ENCODE results near the gene ATP2B3.

DNA sequence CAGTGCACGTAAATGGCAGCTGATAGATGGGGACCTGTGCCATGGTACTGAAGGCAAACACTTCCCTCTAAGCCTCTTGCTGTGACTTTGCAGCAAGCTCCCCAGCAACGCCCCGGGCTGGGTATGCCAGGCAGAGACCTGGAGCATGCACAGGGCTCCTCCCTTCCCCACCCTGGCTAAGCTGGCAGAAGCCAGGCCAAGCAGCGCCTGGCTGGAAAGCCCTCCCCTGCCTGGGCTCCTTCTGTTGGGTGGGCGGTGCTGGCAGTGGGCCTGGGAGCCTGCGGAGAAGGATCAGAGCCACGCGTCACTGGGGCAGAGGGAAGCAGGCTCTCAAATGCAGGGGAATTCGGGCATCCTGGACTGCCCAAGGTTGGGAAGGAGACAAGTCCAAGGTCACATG, 3.6 kb downstream of the ATP2B3 start:
- TF ChIP-seq SMC3 (IDR thresholded peaks at IDR 0.05; ENCODE audit: low read depth, low read length) (no peak), POLR2A (IDR thresholded peaks at IDR 0.05; ENCODE audit: low read depth, low read length) (no peak), BHLHE40 (IDR thresholded peaks at IDR 0.05; ENCODE audit: low read depth, low read length) (no peak), CEBPB (IDR thresholded peaks at IDR 0.05; ENCODE audit: low read depth, low read length) (no peak), NFE2L2 (IDR thresholded peaks at IDR 0.05; ENCODE audit: low read depth, low read length) (no peak), RFX5 (IDR thresholded peaks at IDR 0.05; ENCODE audit: low read depth, low read length) (no peak)
- TF ChIP-seq, protein P1, sequence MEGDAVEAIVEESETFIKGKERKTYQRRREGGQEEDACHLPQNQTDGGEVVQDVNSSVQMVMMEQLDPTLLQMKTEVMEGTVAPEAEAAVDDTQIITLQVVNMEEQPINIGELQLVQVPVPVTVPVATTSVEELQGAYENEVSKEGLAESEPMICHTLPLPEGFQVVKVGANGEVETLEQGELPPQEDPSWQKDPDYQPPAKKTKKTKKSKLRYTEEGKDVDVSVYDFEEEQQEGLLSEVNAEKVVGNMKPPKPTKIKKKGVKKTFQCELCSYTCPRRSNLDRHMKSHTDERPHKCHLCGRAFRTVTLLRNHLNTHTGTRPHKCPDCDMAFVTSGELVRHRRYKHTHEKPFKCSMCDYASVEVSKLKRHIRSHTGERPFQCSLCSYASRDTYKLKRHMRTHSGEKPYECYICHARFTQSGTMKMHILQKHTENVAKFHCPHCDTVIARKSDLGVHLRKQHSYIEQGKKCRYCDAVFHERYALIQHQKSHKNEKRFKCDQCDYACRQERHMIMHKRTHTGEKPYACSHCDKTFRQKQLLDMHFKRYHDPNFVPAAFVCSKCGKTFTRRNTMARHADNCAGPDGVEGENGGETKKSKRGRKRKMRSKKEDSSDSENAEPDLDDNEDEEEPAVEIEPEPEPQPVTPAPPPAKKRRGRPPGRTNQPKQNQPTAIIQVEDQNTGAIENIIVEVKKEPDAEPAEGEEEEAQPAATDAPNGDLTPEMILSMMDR (conservative IDR thresholded peaks at IDR 0.05; ENCODE audit: low read depth, low read length): no peak
- TF ChIP-seq, protein P2, sequence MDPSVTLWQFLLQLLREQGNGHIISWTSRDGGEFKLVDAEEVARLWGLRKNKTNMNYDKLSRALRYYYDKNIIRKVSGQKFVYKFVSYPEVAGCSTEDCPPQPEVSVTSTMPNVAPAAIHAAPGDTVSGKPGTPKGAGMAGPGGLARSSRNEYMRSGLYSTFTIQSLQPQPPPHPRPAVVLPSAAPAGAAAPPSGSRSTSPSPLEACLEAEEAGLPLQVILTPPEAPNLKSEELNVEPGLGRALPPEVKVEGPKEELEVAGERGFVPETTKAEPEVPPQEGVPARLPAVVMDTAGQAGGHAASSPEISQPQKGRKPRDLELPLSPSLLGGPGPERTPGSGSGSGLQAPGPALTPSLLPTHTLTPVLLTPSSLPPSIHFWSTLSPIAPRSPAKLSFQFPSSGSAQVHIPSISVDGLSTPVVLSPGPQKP (IDR thresholded peaks at IDR 0.05; ENCODE audit: borderline replicate concordance, low read depth, low read length): no peak
